ENCODE measurements around the gene BACH2.

- no peak for TF ChIP-seq POLR2A (IDR thresholded peaks at IDR 0.05)
- no peak for TF ChIP-seq CTCF (IDR thresholded peaks at IDR 0.05)
- TF ChIP-seq POLR2AphosphoS5 (IDR thresholded peaks at IDR 0.05), result no peak
- TF ChIP-seq EP300 (IDR thresholded peaks at IDR 0.05), result no peak
Measured at GRCh38 chr6:90179190-90180169, 117.2 kb downstream of the BACH2 start.
